ENCODE measurements around the gene PLEKHG4. TPM values are rescaled to one million over a fixed set of nuclear protein-coding genes. Genes with fewer than 3 reads are reported as not detected.
A peak's percentile ranks its signal among the peaks of the same experiment; 100 is the strongest.

PLEKHG4 gene
- total and polyA plus RNA-seq, 9 of the 15 experiments (the other 6 are each of a cell fraction or from before 2014, with no cell fraction given), result 3.7 to 36.8 (median 17.9) TPM

DNA sequence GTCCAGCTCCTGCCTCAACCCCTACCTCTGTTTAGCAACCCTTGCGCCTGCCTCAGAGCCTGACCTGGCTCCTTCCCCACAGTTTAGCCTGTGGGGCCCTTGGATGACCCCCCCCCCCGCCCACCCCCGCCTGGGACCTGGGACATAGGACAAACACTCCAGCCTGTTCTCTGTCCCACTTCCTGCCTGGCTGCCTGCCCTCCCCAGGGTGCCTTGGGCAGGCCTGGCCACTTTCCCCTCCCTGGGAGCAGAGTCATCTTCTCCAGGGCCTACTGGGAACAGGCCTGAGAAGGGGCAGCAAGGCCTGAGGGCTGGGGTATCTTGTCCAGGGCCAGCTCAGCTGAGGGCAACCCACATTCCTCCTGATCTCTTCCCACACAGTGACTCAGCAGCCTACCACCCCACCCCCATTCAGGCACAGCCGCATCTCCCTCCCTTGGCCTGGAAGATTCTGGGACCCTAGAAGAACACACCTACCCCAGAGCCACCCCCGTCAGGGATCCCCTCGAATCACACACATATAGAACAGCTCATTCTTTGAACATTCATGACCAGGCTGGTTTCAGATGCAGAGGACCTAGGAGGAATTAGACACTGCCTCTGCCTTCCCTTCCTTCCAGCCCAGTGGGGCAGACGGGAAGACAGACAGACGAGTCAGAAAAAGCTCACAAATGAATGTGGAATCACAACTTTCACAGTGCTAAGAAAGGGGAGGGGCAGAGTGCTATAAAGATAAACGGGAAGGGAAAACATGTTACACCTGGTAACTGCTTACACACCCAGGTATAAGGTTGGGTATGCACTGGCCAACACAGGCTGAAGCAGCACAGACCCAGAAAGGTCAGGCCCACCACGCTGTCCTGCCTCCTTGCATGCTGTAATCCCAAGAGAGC lies 38.1 kb upstream of the PLEKHG4 start (continued):
- TF ChIP-seq, protein P1, sequence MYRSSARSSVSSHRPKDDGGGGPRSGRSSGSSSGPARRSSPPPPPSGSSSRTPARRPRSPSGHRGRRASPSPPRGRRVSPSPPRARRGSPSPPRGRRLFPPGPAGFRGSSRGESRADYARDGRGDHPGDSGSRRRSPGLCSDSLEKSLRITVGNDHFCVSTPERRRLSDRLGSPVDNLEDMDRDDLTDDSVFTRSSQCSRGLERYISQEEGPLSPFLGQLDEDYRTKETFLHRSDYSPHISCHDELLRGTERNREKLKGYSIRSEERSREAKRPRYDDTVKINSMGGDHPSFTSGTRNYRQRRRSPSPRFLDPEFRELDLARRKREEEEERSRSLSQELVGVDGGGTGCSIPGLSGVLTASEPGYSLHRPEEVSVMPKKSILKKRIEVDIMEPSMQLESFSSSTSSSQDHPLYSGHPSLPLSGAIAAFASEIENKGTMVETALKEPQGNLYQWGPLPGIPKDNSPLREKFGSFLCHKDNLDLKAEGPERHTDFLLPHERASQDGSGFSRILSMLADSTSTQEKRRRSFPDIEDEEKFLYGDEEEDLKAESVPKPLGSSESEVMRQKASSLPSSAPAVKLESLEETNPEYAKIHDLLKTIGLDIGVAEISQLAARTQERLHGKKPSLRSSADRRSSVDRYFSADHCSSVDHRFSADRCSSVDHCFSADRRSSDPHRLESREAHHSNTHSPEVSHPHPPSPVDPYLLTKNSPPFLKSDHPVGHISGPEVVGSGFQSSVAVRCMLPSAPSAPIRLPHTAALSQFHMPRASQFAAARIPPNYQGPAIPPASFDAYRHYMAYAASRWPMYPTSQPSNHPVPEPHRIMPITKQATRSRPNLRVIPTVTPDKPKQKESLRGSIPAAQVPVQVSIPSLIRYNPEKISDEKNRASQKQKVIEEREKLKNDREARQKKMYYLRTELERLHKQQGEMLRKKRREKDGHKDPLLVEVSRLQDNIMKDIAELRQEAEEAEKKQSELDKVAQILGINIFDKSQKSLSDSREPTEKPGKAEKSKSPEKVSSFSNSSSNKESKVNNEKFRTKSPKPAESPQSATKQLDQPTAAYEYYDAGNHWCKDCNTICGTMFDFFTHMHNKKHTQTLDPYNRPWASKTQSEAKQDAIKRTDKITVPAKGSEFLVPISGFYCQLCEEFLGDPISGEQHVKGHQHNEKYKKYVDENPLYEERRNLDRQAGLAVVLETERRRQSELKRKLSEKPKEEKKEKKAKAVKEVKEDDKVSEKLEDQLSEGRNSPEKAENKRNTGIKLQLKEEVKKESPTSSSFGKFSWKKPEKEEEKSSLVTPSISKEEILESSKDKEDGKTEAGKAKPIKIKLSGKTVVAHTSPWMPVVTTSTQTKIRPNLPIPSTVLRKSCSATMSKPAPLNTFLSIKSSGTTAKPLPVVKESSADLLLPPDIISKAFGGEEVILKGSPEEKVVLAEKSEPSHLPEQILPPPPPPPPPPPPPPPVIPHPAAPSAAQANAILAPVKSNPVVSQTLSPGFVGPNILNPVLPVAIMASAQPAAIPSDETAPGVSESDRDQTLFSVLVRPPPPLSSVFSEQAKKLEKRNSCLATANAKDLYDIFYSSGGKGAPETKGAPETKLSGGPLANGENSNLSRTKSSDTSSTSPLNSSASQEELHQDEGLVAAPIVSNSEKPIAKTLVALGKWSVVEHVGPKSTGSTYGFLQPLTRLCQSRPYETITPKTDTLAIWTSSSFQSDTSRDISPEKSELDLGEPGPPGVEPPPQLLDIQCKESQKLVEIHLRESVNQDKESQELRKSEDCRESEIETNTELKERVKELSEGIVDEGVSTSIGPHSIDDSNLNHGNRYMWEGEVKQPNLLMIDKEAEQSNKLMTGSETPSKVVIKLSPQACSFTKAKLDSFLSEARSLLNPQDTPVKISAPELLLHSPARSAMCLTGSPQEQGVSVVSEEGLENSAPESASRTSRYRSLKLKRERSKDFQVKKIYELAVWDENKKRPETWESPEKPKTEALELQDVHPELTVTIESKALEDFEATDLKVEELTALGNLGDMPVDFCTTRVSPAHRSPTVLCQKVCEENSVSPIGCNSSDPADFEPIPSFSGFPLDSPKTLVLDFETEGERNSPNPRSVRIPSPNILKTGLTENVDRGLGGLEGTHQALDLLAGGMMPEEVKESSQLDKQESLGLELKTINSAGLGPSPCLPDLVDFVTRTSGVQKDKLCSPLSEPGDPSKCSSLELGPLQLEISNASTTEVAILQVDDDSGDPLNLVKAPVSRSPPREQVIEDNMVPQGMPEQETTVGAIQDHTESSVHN (IDR thresholded peaks at IDR 0.05; ENCODE audit: borderline replicate concordance in 1 of 2, low read depth in 1 of 2), result no peak
- no peak for TF ChIP-seq WHSC1 (IDR thresholded peaks at IDR 0.05; ENCODE audit: low read length)
- no peak for TF ChIP-seq ZNF668 (CRISPR knock-in tag; IDR thresholded peaks at IDR 0.05)
- no peak for TF ChIP-seq NR3C1 (CRISPR knock-in tag; IDR thresholded peaks at IDR 0.05)
- no peak for TF ChIP-seq ZNF263 (CRISPR knock-in tag; IDR thresholded peaks at IDR 0.05; ENCODE audit: borderline replicate concordance)
- no peak for TF ChIP-seq RBM25 (IDR thresholded peaks at IDR 0.05; ENCODE audit: low read depth, low read length, severe bottlenecking)
- no peak for TF ChIP-seq MEF2A (IDR thresholded peaks at IDR 0.05; ENCODE audit: control insufficient read depth, low read depth, low read length)
- TF ChIP-seq CC2D1A (IDR thresholded peaks at IDR 0.05), result no peak
- peak; percentile 80 for TF ChIP-seq ARID1B (IDR thresholded peaks at IDR 0.05)
- 0 out of 2 replicates have a peak, but pooled peaks have one; percentile 47 for TF ChIP-seq KAT7 (CRISPR knock-in tag; IDR thresholded peaks at IDR 0.05; ENCODE audit: borderline replicate concordance)
- TF ChIP-seq, protein P2, sequence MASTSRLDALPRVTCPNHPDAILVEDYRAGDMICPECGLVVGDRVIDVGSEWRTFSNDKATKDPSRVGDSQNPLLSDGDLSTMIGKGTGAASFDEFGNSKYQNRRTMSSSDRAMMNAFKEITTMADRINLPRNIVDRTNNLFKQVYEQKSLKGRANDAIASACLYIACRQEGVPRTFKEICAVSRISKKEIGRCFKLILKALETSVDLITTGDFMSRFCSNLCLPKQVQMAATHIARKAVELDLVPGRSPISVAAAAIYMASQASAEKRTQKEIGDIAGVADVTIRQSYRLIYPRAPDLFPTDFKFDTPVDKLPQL (IDR thresholded peaks at IDR 0.05; ENCODE audit: extremely low read depth, insufficient read length), result no peak
- peak; percentile 44; the same call in 1 of the 2 replicates for TF ChIP-seq SOX6 (IDR thresholded peaks at IDR 0.05)
- TF ChIP-seq GATAD2A (IDR thresholded peaks at IDR 0.05), result 0 out of 2 replicates have a peak, but pooled peaks have one; percentile 39
- TF ChIP-seq, protein P3, sequence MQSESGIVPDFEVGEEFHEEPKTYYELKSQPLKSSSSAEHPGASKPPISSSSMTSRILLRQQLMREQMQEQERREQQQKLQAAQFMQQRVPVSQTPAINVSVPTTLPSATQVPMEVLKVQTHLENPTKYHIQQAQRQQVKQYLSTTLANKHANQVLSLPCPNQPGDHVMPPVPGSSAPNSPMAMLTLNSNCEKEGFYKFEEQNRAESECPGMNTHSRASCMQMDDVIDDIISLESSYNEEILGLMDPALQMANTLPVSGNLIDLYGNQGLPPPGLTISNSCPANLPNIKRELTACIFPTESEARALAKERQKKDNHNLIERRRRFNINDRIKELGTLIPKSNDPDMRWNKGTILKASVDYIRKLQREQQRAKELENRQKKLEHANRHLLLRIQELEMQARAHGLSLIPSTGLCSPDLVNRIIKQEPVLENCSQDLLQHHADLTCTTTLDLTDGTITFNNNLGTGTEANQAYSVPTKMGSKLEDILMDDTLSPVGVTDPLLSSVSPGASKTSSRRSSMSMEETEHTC (IDR thresholded peaks at IDR 0.05), result peak; percentile 12; the same call in 1 of the 2 replicates
- TF ChIP-seq, protein P4, sequence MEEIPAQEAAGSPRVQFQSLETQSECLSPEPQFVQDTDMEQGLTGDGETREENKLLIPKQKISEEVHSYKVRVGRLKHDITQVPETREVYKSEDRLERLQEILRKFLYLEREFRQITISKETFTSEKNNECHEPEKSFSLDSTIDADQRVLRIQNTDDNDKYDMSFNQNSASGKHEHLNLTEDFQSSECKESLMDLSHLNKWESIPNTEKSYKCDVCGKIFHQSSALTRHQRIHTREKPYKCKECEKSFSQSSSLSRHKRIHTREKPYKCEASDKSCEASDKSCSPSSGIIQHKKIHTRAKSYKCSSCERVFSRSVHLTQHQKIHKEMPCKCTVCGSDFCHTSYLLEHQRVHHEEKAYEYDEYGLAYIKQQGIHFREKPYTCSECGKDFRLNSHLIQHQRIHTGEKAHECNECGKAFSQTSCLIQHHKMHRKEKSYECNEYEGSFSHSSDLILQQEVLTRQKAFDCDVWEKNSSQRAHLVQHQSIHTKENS (CRISPR knock-in tag; IDR thresholded peaks at IDR 0.05), result no peak
- TF ChIP-seq RBM17 (IDR thresholded peaks at IDR 0.05; ENCODE audit: borderline replicate concordance, low read depth, low read length), result no peak
